Transverse colon (tissue), 3 donors: ENCODE measurements around the gene NELL2.

Source experiments
- EP300 ChIP-seq: sonication (generic); formaldehyde crosslinking; IDR thresholded peaks from one replicate; pipeline ENCODE4 v1.6.1; 2017; ENCODE audit warnings: antibody characterized with exemption, low read depth
- POLR2A ChIP-seq: fragments of 450-650 bp; IDR thresholded peaks from one replicate; pipeline ENCODE4 v1.6.1; 2016; ENCODE audit warnings: antibody characterized with exemption, mild to moderate bottlenecking, moderate library complexity
- TF ChIP-seq, protein P1 (sequence below), 5 experiments: fragments of 200-600 bp in 3 of 5; fragments of 450-650 bp in 2 of 5; sonication (generic) in 3 of 5; IDR thresholded peaks; 1 replicate in 2 of 5; 2 replicates in 3 of 5; pipeline ENCODE4 v1.5.1; 2016 to 2017; ENCODE audit warnings: antibody characterized with exemption in 5 of 5, inconsistent platforms in 3 of 5, mild to moderate bottlenecking in 2 of 5, moderate library complexity in 1 of 5

- TF ChIP-seq EP300 = no peak
- TF ChIP-seq POLR2A = no peak
- TF ChIP-seq, protein P1, sequence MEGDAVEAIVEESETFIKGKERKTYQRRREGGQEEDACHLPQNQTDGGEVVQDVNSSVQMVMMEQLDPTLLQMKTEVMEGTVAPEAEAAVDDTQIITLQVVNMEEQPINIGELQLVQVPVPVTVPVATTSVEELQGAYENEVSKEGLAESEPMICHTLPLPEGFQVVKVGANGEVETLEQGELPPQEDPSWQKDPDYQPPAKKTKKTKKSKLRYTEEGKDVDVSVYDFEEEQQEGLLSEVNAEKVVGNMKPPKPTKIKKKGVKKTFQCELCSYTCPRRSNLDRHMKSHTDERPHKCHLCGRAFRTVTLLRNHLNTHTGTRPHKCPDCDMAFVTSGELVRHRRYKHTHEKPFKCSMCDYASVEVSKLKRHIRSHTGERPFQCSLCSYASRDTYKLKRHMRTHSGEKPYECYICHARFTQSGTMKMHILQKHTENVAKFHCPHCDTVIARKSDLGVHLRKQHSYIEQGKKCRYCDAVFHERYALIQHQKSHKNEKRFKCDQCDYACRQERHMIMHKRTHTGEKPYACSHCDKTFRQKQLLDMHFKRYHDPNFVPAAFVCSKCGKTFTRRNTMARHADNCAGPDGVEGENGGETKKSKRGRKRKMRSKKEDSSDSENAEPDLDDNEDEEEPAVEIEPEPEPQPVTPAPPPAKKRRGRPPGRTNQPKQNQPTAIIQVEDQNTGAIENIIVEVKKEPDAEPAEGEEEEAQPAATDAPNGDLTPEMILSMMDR (IDR thresholded peaks at IDR 0.05) = no peak
Measured at GRCh38 chr12:44570036-44570583, 306.0 kb downstream of the NELL2 start.
